Heart left ventricle (tissue), 16 donors: ENCODE data around the gene PNLIPRP2. TPM values are rescaled to one million over a fixed set of nuclear protein-coding genes. Genes with fewer than 3 reads are reported as not detected.

ENCODE experiments used
- ATAC-seq, 4 donors: fragments of 200-7000 bp; cut with Tn5 transposase; one replicate each; pipeline ENCODE4 v1.9.1; 2020 to 2022; ENCODE audit warnings: moderate library complexity in 4 of 4, mild to moderate bottlenecking in 3 of 4, moderate number of reproducible peaks in 1 of 4
- DNase-seq, 5 donors: peaks; one replicate each; pipeline ENCODE4 v3.0.0-alpha.2; 2020
- H3K27ac ChIP-seq, 12 donors: fragments of 200-600 bp; sonication (generic) in 4 of 12; one replicate each; pipeline versions ENCODE4 v1.5.0 to v1.8.0; 2016 to 2022; ENCODE audit warnings: mild to moderate bottlenecking in 2 of 12
- H3K27me3 ChIP-seq, 9 donors: fragments of 200-600 bp; sonication (generic) in 2 of 9; one replicate each; pipeline versions ENCODE4 v1.5.1 to v1.8.0; 2016 to 2022; ENCODE audit warnings: mild to moderate bottlenecking in 3 of 9
- H3K36me3 ChIP-seq, 9 donors: fragments of 200-600 bp; sonication (generic) in 2 of 9; one replicate each; pipeline versions ENCODE4 v1.5.0 to v1.8.0; 2018 to 2022; ENCODE audit warnings: mild to moderate bottlenecking in 2 of 9
- H3K4me1 ChIP-seq, 12 donors: fragments of 200-600 bp; sonication (generic) in 4 of 12; one replicate each; pipeline versions ENCODE4 v1.5.0 to v1.8.0; 2016 to 2022; ENCODE audit warnings: mild to moderate bottlenecking in 3 of 12
- H3K4me3 ChIP-seq, 12 donors: fragments of 200-600 bp; sonication (generic) in 4 of 12; one replicate each; pipeline versions ENCODE4 v1.5.0 to v1.8.0; 2017 to 2022; ENCODE audit warnings: mild to moderate bottlenecking in 9 of 12, moderate library complexity in 4 of 12
- H3K9me3 ChIP-seq, 12 donors: fragments of 200-600 bp; sonication (generic) in 4 of 12; one replicate each; pipeline versions ENCODE4 v1.5.0 to v1.8.0; 2016 to 2022; ENCODE audit warnings: mild to moderate bottlenecking in 1 of 12
- POLR2A ChIP-seq, 2 donors: fragments of 450-650 bp; IDR thresholded peaks; one replicate each; pipeline ENCODE4 v1.6.1; 2017; ENCODE audit warnings: antibody characterized with exemption in 2 of 2, mild to moderate bottlenecking in 2 of 2, moderate library complexity in 2 of 2
- WGBS, 4 donors: extraction: QIAGEN DNeasy Blood & Tissue Kit in 2 of 4; methylation state at CpG; one replicate each; pipeline versions ENCODE4 v1.1.5 to v1.1.7; 2013 to 2018; 5-methylcytosine and 5-hydroxymethylcytosine counted together
- intact Hi-C, 10 donors: fragments of 100-400 bp; cut with DNase I; formaldehyde crosslinking; loops; one replicate each; pipeline versions ENCODE4 v1.11.1 to v1.14.2; 2022
- polyA plus RNA-seq, 2 donors: library from polyadenylated mRNA; stranded (reverse); fragments of 200-250 nt; gene quantifications; one replicate each; pipeline ENCODE4 v1.2.3, GENCODE V29; 2013
- total RNA-seq, 9 donors: library from RNA; depleted of rRNA in 2 of 9; stranded (reverse); fragments of >200 nt in 2 of 9; fragmentation: NEBNext Ultra II Directional in 3 of 9; extraction: Animal tissue kit (Norgen Biotek cat#: 25700) in 3 of 9; gene quantifications; one replicate each; pipeline versions ENCODE4 v1.1.0 to v1.2.4, GENCODE V29; 2016 to 2023
- TF ChIP-seq, protein P1 (sequence below), 12 donors: fragments of 200-600 bp; sonication (generic) in 4 of 12; IDR thresholded peaks; one replicate each; pipeline versions ENCODE4 v1.5.0 to v1.8.0; 2018 to 2022; ENCODE audit warnings: antibody characterized with exemption in 12 of 12, mild to moderate bottlenecking in 5 of 12
- donor health status: ischemic (EF 13 %, LVEDD 7.1; RV severe dilation, severe dysfunction).
- donor health status: healthy with polysubstance abuse.
- donor health status: DM: no; HTN: yes; CAD: no.
- donor health status: DM: no; HTN: no; CAD: no.
- donor health status: ischemic (EF 25% LVEDD 6.9; RV normal size, moderate dysfunction).
- donor health status: ischemic (EF 25% LVEDD 5.7; RV mildly dilated, moderate dysfunction).
- donor health status: healthy.
- donor health status: DM: yes; HTN: yes; CAD: no.
- donor health status: ischemic (EF 35%, LVEDD 5.7; RV mildly dilated, moderate dysfunction).
- donor health status: nonischemic (EF 11% LVEDD 7.7; RV severe dilation, severe dysfunction).
- donor health status: DM: yes; HTN: yes; CAD: no.
- donor health status: PGD.
- donor health status: ischemic (EF 29% LVEDD 5.4; RV normal size, mild dysfunction).
- donor health status: nonischemic (EF 23%, LVEDD 6.1; RV moderate dilation, normal function).

PNLIPRP2 gene
- total and polyA plus RNA-seq, 11 donors = 0.04 to 0.27 TPM; not detected in 9

GRCh38 chr10:116668018-116668417, 47.3 kb downstream of the PNLIPRP2 start:
- Histone ChIP-seq H3K27me3 (peaks cover 0 to 14% (median 7%) of the 10 kb centered on the region in 9 donors), H3K4me1 (peaks cover 0 to 7% (median 0%) of the 10 kb centered on the region in 12 donors), H3K4me3 (no peak overlapping the region), H3K27ac (no peak overlapping the region), H3K9me3 (peaks cover 0 to 5% (median 0%) of the 10 kb centered on the region in 12 donors), H3K36me3 (peaks cover 0 to 9% (median 0%) of the 10 kb centered on the region in 9 donors)
- TF ChIP-seq, protein P1, sequence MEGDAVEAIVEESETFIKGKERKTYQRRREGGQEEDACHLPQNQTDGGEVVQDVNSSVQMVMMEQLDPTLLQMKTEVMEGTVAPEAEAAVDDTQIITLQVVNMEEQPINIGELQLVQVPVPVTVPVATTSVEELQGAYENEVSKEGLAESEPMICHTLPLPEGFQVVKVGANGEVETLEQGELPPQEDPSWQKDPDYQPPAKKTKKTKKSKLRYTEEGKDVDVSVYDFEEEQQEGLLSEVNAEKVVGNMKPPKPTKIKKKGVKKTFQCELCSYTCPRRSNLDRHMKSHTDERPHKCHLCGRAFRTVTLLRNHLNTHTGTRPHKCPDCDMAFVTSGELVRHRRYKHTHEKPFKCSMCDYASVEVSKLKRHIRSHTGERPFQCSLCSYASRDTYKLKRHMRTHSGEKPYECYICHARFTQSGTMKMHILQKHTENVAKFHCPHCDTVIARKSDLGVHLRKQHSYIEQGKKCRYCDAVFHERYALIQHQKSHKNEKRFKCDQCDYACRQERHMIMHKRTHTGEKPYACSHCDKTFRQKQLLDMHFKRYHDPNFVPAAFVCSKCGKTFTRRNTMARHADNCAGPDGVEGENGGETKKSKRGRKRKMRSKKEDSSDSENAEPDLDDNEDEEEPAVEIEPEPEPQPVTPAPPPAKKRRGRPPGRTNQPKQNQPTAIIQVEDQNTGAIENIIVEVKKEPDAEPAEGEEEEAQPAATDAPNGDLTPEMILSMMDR (IDR thresholded peaks at IDR 0.05) = no peak
- no peak for TF ChIP-seq POLR2A (IDR thresholded peaks at IDR 0.05)
- no peak for ATAC-seq
- WGBS, 4 donors = 91 to 96% (median 92%) methylated on average over 9 of the region's 9 CpGs
- intact Hi-C loops = no loop called here
- DNase-seq = no peak

GRCh38 chr10:116668446-116668845, 47.7 kb downstream of the PNLIPRP2 start:
- no peak overlapping the region for H3K4me3 ChIP-seq
- H3K27me3 ChIP-seq = peaks cover 0 to 14% (median 7%) of the 10 kb centered on the region in 9 donors
- H3K36me3 ChIP-seq = peaks cover 0 to 12% (median 4%) of the 10 kb centered on the region in 9 donors
- DNase-seq (no peak), ATAC-seq (no peak)
- 94 to 97% (median 95%) methylated on average over 2 of the region's 2 CpGs for WGBS, 4 donors
- peaks cover 0 to 7% (median 0%) of the 10 kb centered on the region in 12 donors for H3K4me1 ChIP-seq
- TF ChIP-seq, protein P1 (IDR thresholded peaks at IDR 0.05) = no peak
- no peak for TF ChIP-seq POLR2A (IDR thresholded peaks at IDR 0.05)
- H3K27ac ChIP-seq = no peak overlapping the region
- H3K9me3 ChIP-seq = peaks cover 0 to 5% (median 0%) of the 10 kb centered on the region in 12 donors
- intact Hi-C loops = no loop called here

- ATAC-seq = no peak
- intact Hi-C loops = no loop called here
- 87 to 100% (median 89%) methylated on average over 3 to 5 of the region's 5 CpGs for WGBS, 4 donors
- Histone ChIP-seq H3K27ac (no peak overlapping the region), H3K9me3 (peaks cover 0 to 5% (median 0%) of the 10 kb centered on the region in 12 donors), H3K36me3 (peaks cover 0 to 19% (median 4%) of the 10 kb centered on the region in 9 donors), H3K4me1 (peaks cover 0 to 7% (median 0%) of the 10 kb centered on the region in 12 donors), H3K27me3 (peaks cover 0 to 14% (median 7%) of the 10 kb centered on the region in 9 donors), H3K4me3 (no peak overlapping the region)
- TF ChIP-seq POLR2A (IDR thresholded peaks at IDR 0.05) = no peak
- TF ChIP-seq, protein P1 (IDR thresholded peaks at IDR 0.05) = no peak
- DNase-seq = no peak
Measured at GRCh38 chr10:116669080-116669479, 48.3 kb downstream of the PNLIPRP2 start.

DNA sequence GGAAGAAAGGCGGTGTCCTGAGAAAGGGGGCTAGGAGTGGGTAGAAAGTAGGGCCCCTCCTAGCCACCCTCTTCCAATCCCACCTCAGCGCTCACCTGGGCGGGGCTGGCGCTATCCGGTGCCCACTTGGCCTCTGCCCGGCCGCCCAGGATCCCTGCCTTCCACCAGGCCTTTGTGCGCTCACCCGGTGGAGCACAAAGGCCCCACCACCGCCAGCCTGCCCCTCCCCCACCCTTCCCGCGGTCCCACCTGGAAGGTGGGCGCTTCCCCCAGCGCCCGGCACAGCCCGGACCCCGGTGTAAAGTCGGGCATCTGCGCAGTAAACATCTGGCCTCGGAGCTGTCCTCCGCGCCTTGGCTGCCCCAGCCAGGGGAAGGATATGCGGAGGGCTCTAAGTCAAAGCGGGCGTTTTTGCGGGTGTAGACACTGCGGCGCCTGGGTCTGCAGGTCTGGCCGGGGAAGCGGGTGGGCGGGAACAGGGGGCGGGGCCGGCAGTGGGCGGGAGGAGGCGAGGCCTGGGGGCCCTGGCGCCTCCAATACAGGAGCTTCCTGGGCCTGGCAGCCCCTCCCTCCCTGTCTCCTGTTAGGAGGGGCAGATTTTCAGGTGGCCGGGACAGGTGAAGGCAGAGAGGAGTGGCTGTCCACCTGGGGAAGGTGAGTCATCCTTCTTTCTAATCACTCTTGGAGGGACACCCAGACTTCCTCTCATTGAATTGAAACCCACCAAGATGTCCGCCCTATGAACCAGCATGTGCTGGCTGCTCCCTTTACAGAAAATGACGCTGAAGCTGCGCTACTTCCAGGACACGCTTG, 49.3 kb downstream of the PNLIPRP2 start:
- intact Hi-C loops = no loop called here
- H3K36me3 ChIP-seq = peaks cover 0 to 28% (median 6%) of the 10 kb centered on the region in 9 donors
- WGBS, 4 donors = 16 to 32% (median 25%) methylated on average over 16 to 41 of the region's 41 CpGs
- peak in 2 of 4 donors; percentile 9 to 28 for ATAC-seq
- H3K27me3 ChIP-seq = peaks cover 0 to 14% (median 7%) of the 10 kb centered on the region in 9 donors
- H3K27ac ChIP-seq = peak overlapping the region in 1 of 12 donors; percentile 53
- H3K9me3 ChIP-seq = peaks cover 0 to 5% (median 0%) of the 10 kb centered on the region in 12 donors
- H3K4me1 ChIP-seq = peaks cover 0 to 7% (median 0%) of the 10 kb centered on the region in 12 donors
- H3K4me3 ChIP-seq = peak overlapping the region in 4 of 12 donors; percentile 3 to 37 (median 15)
- no peak for DNase-seq
- no peak for TF ChIP-seq POLR2A (IDR thresholded peaks at IDR 0.05)
- TF ChIP-seq, protein P1 (IDR thresholded peaks at IDR 0.05) = no peak
